DND-41 (cell line): ENCODE measurements around the gene FBXO5.

Experiments
- ATAC-seq: fragments of 200-7000 bp; cut with Tn5 transposase; 3 replicates; pipeline ENCODE4 v1.9.1; 2021; ENCODE audit warnings: low read depth; ENCODE audit not compliant: insufficient read depth
- DNase-seq: peaks from one replicate; pipeline ENCODE4 v3.0.0-alpha.2; 2020
- H2AFZ ChIP-seq: 2 replicates; pipeline ENCODE4 v1.6.0; 2012; ENCODE audit warnings: low read depth, low read length
- H3K27ac ChIP-seq: 2 replicates; pipeline ENCODE4 v1.5.1; 2012; ENCODE audit warnings: low read length, inconsistent platforms
- H3K27me3 ChIP-seq: fragments of 200-600 bp; sonication (generic); 2 replicates; pipeline ENCODE4 v1.6.0; 2012; ENCODE audit warnings: low read length, mild to moderate bottlenecking, inconsistent platforms; ENCODE audit not compliant: insufficient read depth, poor library complexity
- H3K36me3 ChIP-seq: 2 replicates; pipeline ENCODE4 v1.5.1; 2012; ENCODE audit warnings: low read length, inconsistent platforms; ENCODE audit not compliant: insufficient read depth
- H3K4me1 ChIP-seq: 2 replicates; pipeline ENCODE4 v1.5.1; 2012; ENCODE audit warnings: mild to moderate bottlenecking, low read length; ENCODE audit not compliant: insufficient read depth
- H3K4me2 ChIP-seq: 2 replicates; pipeline ENCODE4 v1.6.0; 2012; ENCODE audit warnings: mild to moderate bottlenecking, moderate library complexity, low read length, inconsistent platforms; ENCODE audit not compliant: insufficient read depth
- H3K4me3 ChIP-seq, 2 experiments: fragments of 200-600 bp in 1 of 2; shearing (Covaris generic) in 1 of 2; 2 replicates each; pipeline ENCODE4 v1.5.1; 2012 to 2016; ENCODE audit warnings: inconsistent platforms in 2 of 2, low read length in 2 of 2, mild to moderate bottlenecking in 2 of 2, low read depth in 1 of 2, moderate library complexity in 1 of 2
- H3K79me2 ChIP-seq: 2 replicates; pipeline ENCODE4 v1.6.0; 2012; ENCODE audit warnings: low read length, inconsistent platforms; ENCODE audit not compliant: insufficient read depth
- H3K9ac ChIP-seq: 2 replicates; pipeline ENCODE4 v1.6.0; 2012; ENCODE audit warnings: low read depth, mild to moderate bottlenecking, inconsistent platforms, low read length, moderate library complexity
- H3K9me3 ChIP-seq: 2 replicates; pipeline ENCODE4 v1.5.1; 2012; ENCODE audit warnings: low read length, moderate library complexity, mild to moderate bottlenecking, inconsistent platforms; ENCODE audit not compliant: insufficient read depth, severe bottlenecking
- H4K20me1 ChIP-seq: 2 replicates; pipeline ENCODE4 v1.6.0; 2012; ENCODE audit warnings: low read length; ENCODE audit not compliant: insufficient read depth
- EZH2 ChIP-seq: IDR thresholded peaks from 3 replicates; pipeline ENCODE4 v1.6.1; 2012; ENCODE audit warnings: borderline replicate concordance, low read depth, mild to moderate bottlenecking, moderate library complexity, low read length, inconsistent platforms; ENCODE audit not compliant: severe bottlenecking
- TF ChIP-seq, protein P1 (sequence below): IDR thresholded peaks from 2 replicates; pipeline ENCODE4 v1.5.1; 2012; ENCODE audit warnings: borderline replicate concordance, low read length, moderate library complexity, mild to moderate bottlenecking; ENCODE audit not compliant: poor library complexity, severe bottlenecking; ENCODE audit errors: extremely low read depth

FBXO5 gene

GRCh38 chr6:152982904-152983636 is at the start of gene FBXO5:
FBXO5 (minus strand) TSS chr6:152983041; CDS start chr6:152982959, 82 bp downstream.
- H3K79me2 ChIP-seq = peaks cover 89% of the 10 kb centered on the region
- peak; percentile 81 for ATAC-seq
- peaks cover 54% of the 10 kb centered on the region for H3K36me3 ChIP-seq
- H3K4me1 ChIP-seq = peaks cover 55% of the 10 kb centered on the region
- peak; percentile 98 for DNase-seq
- H3K9ac ChIP-seq = peak within 1 kb of the TSS; percentile 100
- no peaks in the 10 kb centered on the region for H3K9me3 ChIP-seq
- peak within 1 kb of the TSS; percentile 78 for H2AFZ ChIP-seq
- TF ChIP-seq, protein P1, sequence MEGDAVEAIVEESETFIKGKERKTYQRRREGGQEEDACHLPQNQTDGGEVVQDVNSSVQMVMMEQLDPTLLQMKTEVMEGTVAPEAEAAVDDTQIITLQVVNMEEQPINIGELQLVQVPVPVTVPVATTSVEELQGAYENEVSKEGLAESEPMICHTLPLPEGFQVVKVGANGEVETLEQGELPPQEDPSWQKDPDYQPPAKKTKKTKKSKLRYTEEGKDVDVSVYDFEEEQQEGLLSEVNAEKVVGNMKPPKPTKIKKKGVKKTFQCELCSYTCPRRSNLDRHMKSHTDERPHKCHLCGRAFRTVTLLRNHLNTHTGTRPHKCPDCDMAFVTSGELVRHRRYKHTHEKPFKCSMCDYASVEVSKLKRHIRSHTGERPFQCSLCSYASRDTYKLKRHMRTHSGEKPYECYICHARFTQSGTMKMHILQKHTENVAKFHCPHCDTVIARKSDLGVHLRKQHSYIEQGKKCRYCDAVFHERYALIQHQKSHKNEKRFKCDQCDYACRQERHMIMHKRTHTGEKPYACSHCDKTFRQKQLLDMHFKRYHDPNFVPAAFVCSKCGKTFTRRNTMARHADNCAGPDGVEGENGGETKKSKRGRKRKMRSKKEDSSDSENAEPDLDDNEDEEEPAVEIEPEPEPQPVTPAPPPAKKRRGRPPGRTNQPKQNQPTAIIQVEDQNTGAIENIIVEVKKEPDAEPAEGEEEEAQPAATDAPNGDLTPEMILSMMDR = no peak
- no peak for TF ChIP-seq EZH2
- peak within 1 kb of the TSS; percentile 63 for H3K4me2 ChIP-seq
- H3K27ac ChIP-seq = peak within 1 kb of the TSS; percentile 100
- H4K20me1 ChIP-seq = peaks cover 38% of the 10 kb centered on the region
- H3K4me3 ChIP-seq = peak within 1 kb of the TSS; percentile 79 to 94
- no peaks in the 10 kb centered on the region for H3K27me3 ChIP-seq

GRCh38 chr6:153032255-153032882 is 49.5 kb upstream of the FBXO5 start:
- Histone ChIP-seq H4K20me1 (no peaks in the 10 kb centered on the region), H3K9me3 (no peaks in the 10 kb centered on the region), H2AFZ (no peak overlapping the region), H3K36me3 (no peaks in the 10 kb centered on the region), H3K79me2 (no peaks in the 10 kb centered on the region), H3K4me3 (no peak overlapping the region), H3K4me1 (no peaks in the 10 kb centered on the region), H3K9ac (no peak overlapping the region), H3K4me2 (no peak overlapping the region), H3K27me3 (peaks cover 11% of the 10 kb centered on the region), H3K27ac (no peak overlapping the region)
- ATAC-seq = no peak
- TF ChIP-seq, protein P1 = peak; percentile 63
- TF ChIP-seq EZH2 = no peak
- DNase-seq = no peak

GRCh38 chr6:153031335-153031955 is 48.6 kb upstream of the FBXO5 start:
- no peak overlapping the region for H3K9ac ChIP-seq
- H3K4me2 ChIP-seq = no peak overlapping the region
- H3K27me3 ChIP-seq = peaks cover 14% of the 10 kb centered on the region
- TF ChIP-seq, protein P1 = no peak
- no peak for TF ChIP-seq EZH2
- H3K79me2 ChIP-seq = no peaks in the 10 kb centered on the region
- H2AFZ ChIP-seq = no peak overlapping the region
- H4K20me1 ChIP-seq = no peaks in the 10 kb centered on the region
- no peaks in the 10 kb centered on the region for H3K9me3 ChIP-seq
- H3K4me1 ChIP-seq = no peaks in the 10 kb centered on the region
- no peak overlapping the region for H3K27ac ChIP-seq
- no peak for ATAC-seq
- DNase-seq = no peak
- no peak overlapping the region for H3K4me3 ChIP-seq
- no peaks in the 10 kb centered on the region for H3K36me3 ChIP-seq
